A673 (cell line): Measurements from ENCODE around the gene CTAGE1.

Source experiments
- EZH2 ChIP-seq: fragments of 200-600 bp; sonication (generic); IDR thresholded peaks from 2 replicates; pipeline ENCODE4 v1.6.1; 2017; ENCODE audit warnings: borderline replicate concordance, low read depth, mild to moderate bottlenecking, mixed read lengths, antibody characterized with exemption, low read length; ENCODE audit not compliant: poor library complexity, severe bottlenecking
- TF ChIP-seq, protein P1 (sequence below): fragments of 300-800, 200-600 bp; sonication (generic); conservative IDR thresholded peaks from 2 replicates; pipeline ENCODE4 v1.5.1; 2017; ENCODE audit warnings: low read depth, mild to moderate bottlenecking, antibody characterized with exemption, low read length, moderate library complexity, mixed read lengths

- TF ChIP-seq, protein P1, sequence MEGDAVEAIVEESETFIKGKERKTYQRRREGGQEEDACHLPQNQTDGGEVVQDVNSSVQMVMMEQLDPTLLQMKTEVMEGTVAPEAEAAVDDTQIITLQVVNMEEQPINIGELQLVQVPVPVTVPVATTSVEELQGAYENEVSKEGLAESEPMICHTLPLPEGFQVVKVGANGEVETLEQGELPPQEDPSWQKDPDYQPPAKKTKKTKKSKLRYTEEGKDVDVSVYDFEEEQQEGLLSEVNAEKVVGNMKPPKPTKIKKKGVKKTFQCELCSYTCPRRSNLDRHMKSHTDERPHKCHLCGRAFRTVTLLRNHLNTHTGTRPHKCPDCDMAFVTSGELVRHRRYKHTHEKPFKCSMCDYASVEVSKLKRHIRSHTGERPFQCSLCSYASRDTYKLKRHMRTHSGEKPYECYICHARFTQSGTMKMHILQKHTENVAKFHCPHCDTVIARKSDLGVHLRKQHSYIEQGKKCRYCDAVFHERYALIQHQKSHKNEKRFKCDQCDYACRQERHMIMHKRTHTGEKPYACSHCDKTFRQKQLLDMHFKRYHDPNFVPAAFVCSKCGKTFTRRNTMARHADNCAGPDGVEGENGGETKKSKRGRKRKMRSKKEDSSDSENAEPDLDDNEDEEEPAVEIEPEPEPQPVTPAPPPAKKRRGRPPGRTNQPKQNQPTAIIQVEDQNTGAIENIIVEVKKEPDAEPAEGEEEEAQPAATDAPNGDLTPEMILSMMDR: no peak
- no peak for TF ChIP-seq EZH2
These were observed 10.3 kb upstream of the CTAGE1 start for GRCh38 chr18:22427822-22428549.
